ENCODE results near the gene PKHD1.
A peak's percentile ranks its signal among the peaks of the same experiment; 100 is the strongest.

PKHD1 gene

GRCh38 chr6:51626391-51626790, 461.0 kb downstream of the PKHD1 start:
- H3K4me1 ChIP-seq (ENCODE audit: control insufficient read depth in 1 of 2, insufficient read depth in 2 of 2, low read length in 2 of 2) = no peaks in the 10 kb centered on the region

GRCh38 chr6:51625566-51625965, 461.8 kb downstream of the PKHD1 start:
- Histone ChIP-seq H3K79me2 (ENCODE audit: control insufficient read depth, insufficient read depth, low read length, poor library complexity) (no peaks in the 10 kb centered on the region), H3K27ac (ENCODE audit: low read depth, low read length) (no peak overlapping the region), H4K8ac (ENCODE audit: low read depth, low read length) (no peak overlapping the region), H3K9ac (ENCODE audit: low read length) (no peak overlapping the region), H3K23ac (ENCODE audit: low read length) (no peak overlapping the region), H3K14ac (ENCODE audit: low read length) (no peak overlapping the region), H3K4me1 (ENCODE audit: control insufficient read depth in 1 of 2, insufficient read depth in 2 of 2, low read length in 2 of 2) (no peaks in the 10 kb centered on the region), H3K36me3 (ENCODE audit: control insufficient read depth in 1 of 2, insufficient read depth in 2 of 2, low read length in 2 of 2) (no peaks in the 10 kb centered on the region), H2BK120ac (ENCODE audit: insufficient read depth, low read length, poor library complexity) (no peak overlapping the region), H3K4me2 (ENCODE audit: low read length) (no peak overlapping the region), H3K4ac (ENCODE audit: low read depth, low read length) (no peak overlapping the region), H3K4me3 (ENCODE audit: low read depth, low read length) (no peak overlapping the region), H2BK5ac (ENCODE audit: low read depth, low read length, poor library complexity) (no peak overlapping the region), H3K79me1 (ENCODE audit: low read length) (no peaks in the 10 kb centered on the region), H2BK12ac (ENCODE audit: low read length) (no peak overlapping the region), H3K18ac (ENCODE audit: low read length) (no peak overlapping the region), H2AFZ (ENCODE audit: insufficient read depth, low read length, poor library complexity) (no peak overlapping the region), H4K91ac (ENCODE audit: low read depth, low read length) (no peak overlapping the region), H3K9me3 (ENCODE audit: insufficient read depth, low read depth, low read length) (no peaks in the 10 kb centered on the region), H4K12ac (ENCODE audit: low read depth, low read length) (no peak overlapping the region), H3K27me3 (ENCODE audit: insufficient read depth, low read length) (no peaks in the 10 kb centered on the region), H2AK5ac (ENCODE audit: low read length) (no peak overlapping the region)
- no peak for DNase-seq
- no CpG with 5 or more reads among the region's 4 CpGs for WGBS (ENCODE audit: extremely low coverage, insufficient coverage, insufficient read length)

More at GRCh38 chr6:51626391-51626790, 461.0 kb downstream of the PKHD1 start:
- Histone ChIP-seq H4K12ac (ENCODE audit: low read depth, low read length) (no peak overlapping the region), H3K4me2 (ENCODE audit: low read length) (no peak overlapping the region), H3K36me3 (ENCODE audit: control insufficient read depth in 1 of 2, insufficient read depth in 2 of 2, low read length in 2 of 2) (no peaks in the 10 kb centered on the region), H3K79me1 (ENCODE audit: low read length) (no peaks in the 10 kb centered on the region), H4K91ac (ENCODE audit: low read depth, low read length) (no peak overlapping the region), H4K8ac (ENCODE audit: low read depth, low read length) (no peak overlapping the region), H3K27ac (ENCODE audit: low read depth, low read length) (no peak overlapping the region), H3K27me3 (ENCODE audit: insufficient read depth, low read length) (no peaks in the 10 kb centered on the region), H2BK120ac (ENCODE audit: insufficient read depth, low read length, poor library complexity) (no peak overlapping the region), H3K79me2 (ENCODE audit: control insufficient read depth, insufficient read depth, low read length, poor library complexity) (no peaks in the 10 kb centered on the region), H3K9ac (ENCODE audit: low read length) (no peak overlapping the region), H2BK12ac (ENCODE audit: low read length) (no peak overlapping the region), H3K18ac (ENCODE audit: low read length) (no peak overlapping the region), H3K9me3 (ENCODE audit: insufficient read depth, low read depth, low read length) (no peaks in the 10 kb centered on the region), H3K4ac (ENCODE audit: low read depth, low read length) (no peak overlapping the region), H3K23ac (ENCODE audit: low read length) (no peak overlapping the region), H2BK5ac (ENCODE audit: low read depth, low read length, poor library complexity) (no peak overlapping the region), H2AK5ac (ENCODE audit: low read length) (no peak overlapping the region), H3K14ac (ENCODE audit: low read length) (no peak overlapping the region), H3K4me3 (ENCODE audit: low read depth, low read length) (no peak overlapping the region), H2AFZ (ENCODE audit: insufficient read depth, low read length, poor library complexity) (no peak overlapping the region)
- no CpG with 5 or more reads among the region's 1 CpG for WGBS (ENCODE audit: extremely low coverage, insufficient coverage, insufficient read length)
- no peak for DNase-seq

GRCh38 chr6:51620971-51621370, 466.4 kb downstream of the PKHD1 start:
- Histone ChIP-seq H3K4me1 (ENCODE audit: control insufficient read depth in 1 of 2, insufficient read depth in 2 of 2, low read length in 2 of 2) (no peaks in the 10 kb centered on the region), H4K8ac (ENCODE audit: low read depth, low read length) (no peak overlapping the region), H4K91ac (ENCODE audit: low read depth, low read length) (no peak overlapping the region), H3K27ac (ENCODE audit: low read depth, low read length) (no peak overlapping the region), H3K18ac (ENCODE audit: low read length) (no peak overlapping the region), H2BK5ac (ENCODE audit: low read depth, low read length, poor library complexity) (no peak overlapping the region), H3K36me3 (ENCODE audit: control insufficient read depth in 1 of 2, insufficient read depth in 2 of 2, low read length in 2 of 2) (no peaks in the 10 kb centered on the region), H3K4me3 (ENCODE audit: low read depth, low read length) (no peak overlapping the region), H3K4me2 (ENCODE audit: low read length) (no peak overlapping the region), H2AFZ (ENCODE audit: insufficient read depth, low read length, poor library complexity) (no peak overlapping the region), H3K9me3 (ENCODE audit: insufficient read depth, low read depth, low read length) (no peaks in the 10 kb centered on the region), H3K4ac (ENCODE audit: low read depth, low read length) (no peak overlapping the region), H3K9ac (ENCODE audit: low read length) (no peak overlapping the region), H3K79me1 (ENCODE audit: low read length) (no peaks in the 10 kb centered on the region), H3K27me3 (ENCODE audit: insufficient read depth, low read length) (no peaks in the 10 kb centered on the region), H2BK120ac (ENCODE audit: insufficient read depth, low read length, poor library complexity) (no peak overlapping the region), H2AK5ac (ENCODE audit: low read length) (no peak overlapping the region), H2BK12ac (ENCODE audit: low read length) (no peak overlapping the region), H3K23ac (ENCODE audit: low read length) (no peak overlapping the region), H3K79me2 (ENCODE audit: control insufficient read depth, insufficient read depth, low read length, poor library complexity) (no peaks in the 10 kb centered on the region), H3K14ac (ENCODE audit: low read length) (no peak overlapping the region), H4K12ac (ENCODE audit: low read depth, low read length) (no peak overlapping the region)
- DNase-seq = no peak
- no CpG with 5 or more reads among the region's 1 CpG for WGBS (ENCODE audit: extremely low coverage, insufficient coverage, insufficient read length)

GRCh38 chr6:51619042-51619799, 468.2 kb downstream of the PKHD1 start:
- Histone ChIP-seq H3K4ac (ENCODE audit: low read depth, low read length) (no peak overlapping the region), H4K12ac (ENCODE audit: low read depth, low read length) (no peak overlapping the region), H3K27ac (ENCODE audit: low read depth, low read length) (no peak overlapping the region), H3K27me3 (ENCODE audit: insufficient read depth, low read length) (no peaks in the 10 kb centered on the region), H3K14ac (ENCODE audit: low read length) (no peak overlapping the region), H2AFZ (ENCODE audit: insufficient read depth, low read length, poor library complexity) (no peak overlapping the region), H2BK120ac (ENCODE audit: insufficient read depth, low read length, poor library complexity) (no peak overlapping the region), H2BK12ac (ENCODE audit: low read length) (peak overlapping the region; percentile 39), H3K4me1 (ENCODE audit: control insufficient read depth in 1 of 2, insufficient read depth in 2 of 2, low read length in 2 of 2) (no peaks in the 10 kb centered on the region), H3K4me2 (ENCODE audit: low read length) (no peak overlapping the region), H3K23ac (ENCODE audit: low read length) (no peak overlapping the region), H3K18ac (ENCODE audit: low read length) (no peak overlapping the region), H4K8ac (ENCODE audit: low read depth, low read length) (no peak overlapping the region), H3K9ac (ENCODE audit: low read length) (no peak overlapping the region), H2AK5ac (ENCODE audit: low read length) (no peak overlapping the region), H3K4me3 (ENCODE audit: low read depth, low read length) (no peak overlapping the region), H2BK5ac (ENCODE audit: low read depth, low read length, poor library complexity) (no peak overlapping the region), H4K91ac (ENCODE audit: low read depth, low read length) (no peak overlapping the region), H3K79me2 (ENCODE audit: control insufficient read depth, insufficient read depth, low read length, poor library complexity) (no peaks in the 10 kb centered on the region), H3K79me1 (ENCODE audit: low read length) (no peaks in the 10 kb centered on the region), H3K9me3 (ENCODE audit: insufficient read depth, low read depth, low read length) (no peaks in the 10 kb centered on the region), H3K36me3 (ENCODE audit: control insufficient read depth in 1 of 2, insufficient read depth in 2 of 2, low read length in 2 of 2) (no peaks in the 10 kb centered on the region)
- no CpG with 5 or more reads among the region's 6 CpGs for WGBS (ENCODE audit: extremely low coverage, insufficient coverage, insufficient read length)
- DNase-seq = no peak

Data from trophoblast cell (in vitro differentiated cells and primary cell).